Endothelial cell of umbilical vein (primary cell): ENCODE results near the gene CAP2. TPM values are rescaled to one million over a fixed set of nuclear protein-coding genes. Genes with fewer than 3 reads are reported as not detected.

Experiments
- BruUV-seq: library from RNA; stranded (reverse); fragments of 400-500 nt; replicated peaks from 2 replicates; lab custom pipeline; 2021; lab: Mats Ljungman, UMichigan
- CTCF ChIA-PET: fragments of 300-600, 350-600 bp; sonication (Branson Sonifier 250); formaldehyde crosslinking; loops from one replicate; lab custom pipeline; 2021; ENCODE audit warnings: antibody characterized with exemption, inconsistent platforms; lab: Charles Lee
- POLR2A ChIA-PET: fragments of 300-600, 350-600 bp; sonication (Branson Sonifier 250); formaldehyde crosslinking; loops from one replicate; lab custom pipeline; 2021; ENCODE audit warnings: antibody characterized with exemption, inconsistent platforms; lab: Charles Lee
- DNase-seq: peaks from one replicate; pipeline ENCODE4 v3.0.0-alpha.2; 2011; ENCODE audit warnings: low read depth, low spot score
- FAIRE-seq: peaks from 2 replicates; lab custom pipeline; 2011; peaks lifted over from hg19 to GRCh38; lab: Jason Lieb, UNC
- H2AFZ ChIP-seq: 2 replicates; pipeline ENCODE4 v1.6.0; 2012; ENCODE audit warnings: low read depth, low read length, control low read depth, inconsistent platforms
- H3K27ac ChIP-seq: 2 replicates; pipeline ENCODE4 v1.5.1; 2011; ENCODE audit warnings: low read depth, mild to moderate bottlenecking, control low read depth, low read length, moderate library complexity; ENCODE audit not compliant: insufficient read depth
- H3K27me3 ChIP-seq, 2 experiments: 2 replicates each; pipeline versions ENCODE4 v1.6.0 to v1.6.1; 2011; ENCODE audit warnings: low read length in 2 of 2, mixed read lengths in 1 of 2; ENCODE audit not compliant: control insufficient read depth in 2 of 2, insufficient read depth in 2 of 2
- H3K36me3 ChIP-seq, 2 experiments: 2 replicates in 1 of 2; 3 replicates in 1 of 2; pipeline ENCODE4 v1.5.1; 2011; ENCODE audit warnings: low read length in 2 of 2, mild to moderate bottlenecking in 1 of 2, moderate library complexity in 1 of 2; ENCODE audit not compliant: control insufficient read depth in 2 of 2, insufficient read depth in 2 of 2; ENCODE audit errors: extremely low read depth in 1 of 2
- H3K4me1 ChIP-seq: 3 replicates; pipeline ENCODE4 v1.5.1; 2011; ENCODE audit warnings: mild to moderate bottlenecking, low read length; ENCODE audit not compliant: control insufficient read depth, insufficient read depth; ENCODE audit errors: extremely low read depth
- H3K4me2 ChIP-seq: 2 replicates; pipeline ENCODE4 v1.6.1; 2011; ENCODE audit warnings: low read length, control low read depth, mixed read lengths; ENCODE audit not compliant: insufficient read depth
- H3K4me3 ChIP-seq, 3 experiments: fragments of 200-600 bp in 1 of 3; sonication (generic), shearing (Covaris generic) in 1 of 3; replicated peaks in 1 of 3; 2 replicates each; pipeline ENCODE4 v1.5.1; 2011 to 2016; ENCODE audit warnings: control low read depth in 3 of 3, low read length in 3 of 3, mild to moderate bottlenecking in 2 of 3, inconsistent platforms in 1 of 3, low read depth in 1 of 3, moderate library complexity in 1 of 3; ENCODE audit not compliant: insufficient read depth in 1 of 3
- H3K79me2 ChIP-seq: 2 replicates; pipeline ENCODE4 v1.6.0; 2012; ENCODE audit warnings: low read length, inconsistent platforms; ENCODE audit not compliant: control insufficient read depth, insufficient read depth
- H3K9ac ChIP-seq: replicated peaks from 2 replicates; pipeline ENCODE3; 2011; ENCODE audit warnings: low read length, control low read depth; ENCODE audit not compliant: insufficient read depth; ENCODE audit errors: extremely low read depth
- H3K9me1 ChIP-seq: replicated peaks from 3 replicates; pipeline ENCODE4 v1.6.0; 2011; ENCODE audit warnings: mild to moderate bottlenecking, low read length; ENCODE audit not compliant: control insufficient read depth, insufficient read depth; ENCODE audit errors: extremely low read depth
- H3K9me3 ChIP-seq: replicated peaks from 2 replicates; pipeline ENCODE4 v1.5.1; 2012; ENCODE audit warnings: low read length, inconsistent platforms; ENCODE audit not compliant: control insufficient read depth, insufficient read depth
- H4K20me1 ChIP-seq: replicated peaks from 2 replicates; pipeline ENCODE3; 2011; ENCODE audit warnings: mild to moderate bottlenecking, low read length; ENCODE audit not compliant: control insufficient read depth, insufficient read depth; ENCODE audit errors: extremely low read depth
- EZH2 ChIP-seq: IDR thresholded peaks from 2 replicates; pipeline ENCODE4 v1.6.1; 2012; ENCODE audit warnings: borderline replicate concordance, low read depth, mild to moderate bottlenecking, moderate library complexity, low read length, inconsistent platforms; ENCODE audit not compliant: severe bottlenecking
- FOS ChIP-seq: IDR thresholded peaks from 2 replicates; pipeline ENCODE4 v1.6.1; 2011; ENCODE audit warnings: mild to moderate bottlenecking, low read length, moderate library complexity, borderline replicate concordance; ENCODE audit not compliant: insufficient read depth
- GATA2 ChIP-seq: IDR thresholded peaks from 2 replicates; pipeline ENCODE4 v1.7.0; 2011; ENCODE audit warnings: low read depth, mild to moderate bottlenecking, moderate library complexity, mixed read lengths, low read length; ENCODE audit not compliant: insufficient read length, insufficient read depth
- JUN ChIP-seq: IDR thresholded peaks from 2 replicates; pipeline ENCODE4 v1.6.1; 2011; ENCODE audit warnings: borderline replicate concordance, low read depth; ENCODE audit not compliant: insufficient read length, insufficient read depth
- MAX ChIP-seq: IDR thresholded peaks from 2 replicates; pipeline ENCODE4 v1.6.1; 2011; ENCODE audit not compliant: insufficient read depth, insufficient read length
- MYC ChIP-seq: IDR thresholded peaks from one replicate; pipeline ENCODE4 v1.6.1; 2011; ENCODE audit warnings: mild to moderate bottlenecking, low read depth, low read length
- POLR2A ChIP-seq: IDR thresholded peaks from 2 replicates; pipeline ENCODE4 v1.6.1; 2012; ENCODE audit warnings: low read depth, mild to moderate bottlenecking, control low read depth, low read length
- POLR2AphosphoS5 ChIP-seq: IDR thresholded peaks from 2 replicates; pipeline ENCODE4 v1.6.1; 2012; ENCODE audit warnings: low read depth, mild to moderate bottlenecking, control low read depth, low read length, moderate library complexity; ENCODE audit not compliant: insufficient read depth
- dilution Hi-C: fragments of 300-500 bp; cut with MboI; formaldehyde crosslinking; loops from one replicate; pipeline ENCODE4 v1.15.0; 2019; ENCODE audit warnings: low sequenced_read_pairs; ENCODE audit not compliant: extremely low pct_ligation_motif_present
- intact Hi-C: fragments of 100-400 bp; cut with micrococcal nuclease; formaldehyde crosslinking; loops from one replicate; pipeline ENCODE4 v1.10.0; 2022
- polyA plus RNA-seq, 4 experiments: library from polyadenylated mRNA; depleted of rRNA in 3 of 4; stranded (reverse) in 3 of 4; unstranded in 1 of 4; fragments of >200 nt; gene quantifications; 2 replicates each; pipeline versions ENCODE4 v1.2.1 to v1.2.3, GENCODE V29; 2011 to 2012; ENCODE audit warnings: missing spikeins in 1 of 4
- total RNA-seq: library from RNA; stranded (reverse); gene quantifications from 2 replicates; pipeline ENCODE4 v1.2.3, GENCODE V29; 2021
- TF ChIP-seq, protein P1 (sequence below), 2 donors: IDR thresholded peaks; 1 replicate in 1 of 2; 2 replicates in 1 of 2; pipeline ENCODE4 v1.5.1; 2011; ENCODE audit warnings: low read length in 2 of 2, mild to moderate bottlenecking in 2 of 2, moderate library complexity in 2 of 2, control low read depth in 1 of 2, inconsistent platforms in 1 of 2, low read depth in 1 of 2; ENCODE audit not compliant: insufficient read depth in 1 of 2; ENCODE audit errors: extremely low read depth in 1 of 2

The CAP2 gene
- total and polyA plus RNA-seq, 2 donors (not counting 3 experiments of a cell fraction or from before 2014, with no cell fraction given) = 12.2 to 21.3 TPM

GRCh38 chr6:17466707-17467106, 73.3 kb downstream of the CAP2 start:
- dilution Hi-C loops (no loop called here), intact Hi-C loops (loop anchor here (5.0 kb wide), 1 partner anchor 41 kb away; no protein-coding TSS in a partner anchor)
- H3K27me3 ChIP-seq = no peaks in the 10 kb centered on the region
- no peak overlapping the region for H3K27ac ChIP-seq
- no peaks in the 10 kb centered on the region for H3K9me3 ChIP-seq
- H3K36me3 ChIP-seq = no peaks in the 10 kb centered on the region
- TF ChIP-seq MAX = no peak
- TF ChIP-seq MYC = no peak
- TF ChIP-seq FOS = no peak
- no peak for TF ChIP-seq GATA2
- TF ChIP-seq EZH2 = no peak
- TF ChIP-seq, protein P1, sequence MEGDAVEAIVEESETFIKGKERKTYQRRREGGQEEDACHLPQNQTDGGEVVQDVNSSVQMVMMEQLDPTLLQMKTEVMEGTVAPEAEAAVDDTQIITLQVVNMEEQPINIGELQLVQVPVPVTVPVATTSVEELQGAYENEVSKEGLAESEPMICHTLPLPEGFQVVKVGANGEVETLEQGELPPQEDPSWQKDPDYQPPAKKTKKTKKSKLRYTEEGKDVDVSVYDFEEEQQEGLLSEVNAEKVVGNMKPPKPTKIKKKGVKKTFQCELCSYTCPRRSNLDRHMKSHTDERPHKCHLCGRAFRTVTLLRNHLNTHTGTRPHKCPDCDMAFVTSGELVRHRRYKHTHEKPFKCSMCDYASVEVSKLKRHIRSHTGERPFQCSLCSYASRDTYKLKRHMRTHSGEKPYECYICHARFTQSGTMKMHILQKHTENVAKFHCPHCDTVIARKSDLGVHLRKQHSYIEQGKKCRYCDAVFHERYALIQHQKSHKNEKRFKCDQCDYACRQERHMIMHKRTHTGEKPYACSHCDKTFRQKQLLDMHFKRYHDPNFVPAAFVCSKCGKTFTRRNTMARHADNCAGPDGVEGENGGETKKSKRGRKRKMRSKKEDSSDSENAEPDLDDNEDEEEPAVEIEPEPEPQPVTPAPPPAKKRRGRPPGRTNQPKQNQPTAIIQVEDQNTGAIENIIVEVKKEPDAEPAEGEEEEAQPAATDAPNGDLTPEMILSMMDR (IDR thresholded peaks at IDR 0.05; ENCODE audit: extremely low read depth in 1 of 2, insufficient read depth in 1 of 2, low read depth in 1 of 2, low read length in 2 of 2) = no peak
- no peak for TF ChIP-seq POLR2A
- TF ChIP-seq JUN = no peak
- TF ChIP-seq POLR2AphosphoS5 = no peak
- H3K9ac ChIP-seq = no peak overlapping the region
- peaks cover 4% of the 10 kb centered on the region for H3K4me1 ChIP-seq
- no peak overlapping the region for H3K4me3 ChIP-seq
- no peaks in the 10 kb centered on the region for H4K20me1 ChIP-seq
- ChIA-PET CTCF (interaction anchor here (1.2 kb wide), 1 partner anchor 117 kb away, joined by 5 read pairs; no protein-coding TSS in a partner anchor), POLR2A (no interaction called here)
- H3K4me2 ChIP-seq = no peak overlapping the region
- no peaks in the 10 kb centered on the region for H3K79me2 ChIP-seq
- no peak for DNase-seq
- no peaks in the 10 kb centered on the region for H3K9me1 ChIP-seq
- no TSS peak for BruUV-seq
- no peak overlapping the region for H2AFZ ChIP-seq
- FAIRE-seq = no peak
